ENCODE measurements around the gene PLTP.

PLTP gene

GRCh38 chr20:45935416-45936046 lies 23.6 kb upstream of the PLTP start:
- H4K20me1 ChIP-seq (ENCODE audit: insufficient read depth, low read length): peaks cover 38% of the 10 kb centered on the region
- DNase-seq (no peak), ATAC-seq (ENCODE audit: insufficient read depth, low read depth) (no peak)
- peak overlapping the region; percentile 93 to 97 for H3K4me3 ChIP-seq (ENCODE audit: low read depth in 1 of 2, low read length in 2 of 2)
- peak overlapping the region; percentile 73 for H3K4me2 ChIP-seq (ENCODE audit: insufficient read depth, low read length)
- peaks cover 43% of the 10 kb centered on the region for H3K36me3 ChIP-seq (ENCODE audit: insufficient read depth, low read length)
- H3K27ac ChIP-seq (ENCODE audit: low read length): peak overlapping the region; percentile 91
- H3K9ac ChIP-seq (ENCODE audit: low read depth, low read length): peak overlapping the region; percentile 100
- H2AFZ ChIP-seq (ENCODE audit: low read depth, low read length): peak overlapping the region; percentile 73
- TF ChIP-seq EZH2 (IDR thresholded peaks at IDR 0.05; ENCODE audit: borderline replicate concordance, low read depth, low read length, severe bottlenecking) (no peak), CTCF (IDR thresholded peaks at IDR 0.05; ENCODE audit: borderline replicate concordance, extremely low read depth, low read length, poor library complexity, severe bottlenecking) (no peak)
- no peaks in the 10 kb centered on the region for H3K27me3 ChIP-seq (ENCODE audit: insufficient read depth, low read length, poor library complexity)
- H3K4me1 ChIP-seq (ENCODE audit: insufficient read depth, low read length): peaks cover 27% of the 10 kb centered on the region
- H3K79me2 ChIP-seq (ENCODE audit: insufficient read depth, low read length): peaks cover 57% of the 10 kb centered on the region
- H3K9me3 ChIP-seq (ENCODE audit: insufficient read depth, low read length, severe bottlenecking): no peaks in the 10 kb centered on the region

GRCh38 chr20:45934586-45935415 lies 22.8 kb upstream of the PLTP start, which contains the start of gene PCIF1:
PCIF1 (plus strand) TSS chr20:45934683; CDS start chr20:45939000, 4,317 bp downstream.
- peak; percentile 99 for DNase-seq
- Histone ChIP-seq H3K9me3 (ENCODE audit: insufficient read depth, low read length, severe bottlenecking) (no peaks in the 10 kb centered on the region), H3K4me2 (ENCODE audit: insufficient read depth, low read length) (peak within 1 kb of the TSS; percentile 77), H4K20me1 (ENCODE audit: insufficient read depth, low read length) (peaks cover 38% of the 10 kb centered on the region), H2AFZ (ENCODE audit: low read depth, low read length) (peak within 1 kb of the TSS; percentile 99), H3K9ac (ENCODE audit: low read depth, low read length) (peak within 1 kb of the TSS; percentile 100), H3K27me3 (ENCODE audit: insufficient read depth, low read length, poor library complexity) (no peaks in the 10 kb centered on the region), H3K4me1 (ENCODE audit: insufficient read depth, low read length) (peaks cover 27% of the 10 kb centered on the region), H3K36me3 (ENCODE audit: insufficient read depth, low read length) (peaks cover 36% of the 10 kb centered on the region), H3K4me3 (ENCODE audit: low read depth in 1 of 2, low read length in 2 of 2) (peak within 1 kb of the TSS; percentile 93 to 97), H3K27ac (ENCODE audit: low read length) (peak within 1 kb of the TSS; percentile 99), H3K79me2 (ENCODE audit: insufficient read depth, low read length) (peaks cover 57% of the 10 kb centered on the region)
- peak; percentile 79 for ATAC-seq (ENCODE audit: insufficient read depth, low read depth)
- no peak for TF ChIP-seq CTCF (IDR thresholded peaks at IDR 0.05; ENCODE audit: borderline replicate concordance, extremely low read depth, low read length, poor library complexity, severe bottlenecking)
- no peak for TF ChIP-seq EZH2 (IDR thresholded peaks at IDR 0.05; ENCODE audit: borderline replicate concordance, low read depth, low read length, severe bottlenecking)

GRCh38 chr20:45934046-45934585 lies 22.2 kb upstream of the PLTP start:
- ATAC-seq (ENCODE audit: insufficient read depth, low read depth) (peak; percentile 46), DNase-seq (no peak)
- peak overlapping the region; percentile 100 for H3K9ac ChIP-seq (ENCODE audit: low read depth, low read length)
- peaks cover 56% of the 10 kb centered on the region for H3K79me2 ChIP-seq (ENCODE audit: insufficient read depth, low read length)
- peaks cover 27% of the 10 kb centered on the region for H3K4me1 ChIP-seq (ENCODE audit: insufficient read depth, low read length)
- peak overlapping the region; percentile 99 for H3K27ac ChIP-seq (ENCODE audit: low read length)
- no peaks in the 10 kb centered on the region for H3K27me3 ChIP-seq (ENCODE audit: insufficient read depth, low read length, poor library complexity)
- H3K4me3 ChIP-seq (ENCODE audit: low read depth in 1 of 2, low read length in 2 of 2): peak overlapping the region; percentile 90 to 97
- peaks cover 32% of the 10 kb centered on the region for H4K20me1 ChIP-seq (ENCODE audit: insufficient read depth, low read length)
- H3K9me3 ChIP-seq (ENCODE audit: insufficient read depth, low read length, severe bottlenecking): no peaks in the 10 kb centered on the region
- peaks cover 29% of the 10 kb centered on the region for H3K36me3 ChIP-seq (ENCODE audit: insufficient read depth, low read length)
- H3K4me2 ChIP-seq (ENCODE audit: insufficient read depth, low read length): peak overlapping the region; percentile 77
- no peak for TF ChIP-seq EZH2 (IDR thresholded peaks at IDR 0.05; ENCODE audit: borderline replicate concordance, low read depth, low read length, severe bottlenecking)
- TF ChIP-seq CTCF (IDR thresholded peaks at IDR 0.05; ENCODE audit: borderline replicate concordance, extremely low read depth, low read length, poor library complexity, severe bottlenecking): no peak
- peak overlapping the region; percentile 99 for H2AFZ ChIP-seq (ENCODE audit: low read depth, low read length)

All from DND-41 (cell line).